Osteoblast (primary cell): ENCODE data around the gene FXYD1. TPM values are rescaled to one million over a fixed set of nuclear protein-coding genes. Genes with fewer than 3 reads are reported as not detected.

ENCODE experiments used
- DNase-seq: peaks from one replicate; pipeline ENCODE4 v3.0.0; 2011; ENCODE audit warnings: low spot score, mixed read lengths; ENCODE audit not compliant: insufficient read length; ENCODE audit errors: missing footprints
- H2AFZ ChIP-seq: 2 replicates; pipeline ENCODE4 v1.6.0; 2011; ENCODE audit warnings: mild to moderate bottlenecking, low read length
- H3K27ac ChIP-seq: 2 replicates; pipeline ENCODE4 v1.5.1; 2011; ENCODE audit warnings: mild to moderate bottlenecking, low read depth, low read length, moderate library complexity
- H3K27me3 ChIP-seq: 2 replicates; pipeline ENCODE4 v1.6.0; 2012; ENCODE audit warnings: mild to moderate bottlenecking, control low read depth, inconsistent platforms, low read length, moderate library complexity; ENCODE audit not compliant: insufficient read depth
- H3K36me3 ChIP-seq: 2 replicates; pipeline ENCODE4 v1.5.1; 2011; ENCODE audit warnings: mild to moderate bottlenecking, low read length, control low read depth, moderate library complexity; ENCODE audit not compliant: insufficient read depth
- H3K4me1 ChIP-seq: 2 replicates; pipeline ENCODE4 v1.5.1; 2011; ENCODE audit warnings: mild to moderate bottlenecking, low read length, control low read depth, moderate library complexity; ENCODE audit not compliant: insufficient read depth
- H3K4me2 ChIP-seq: 2 replicates; pipeline ENCODE4 v1.6.0; 2011; ENCODE audit warnings: mild to moderate bottlenecking, low read length; ENCODE audit not compliant: insufficient read depth
- H3K4me3 ChIP-seq: fragments of 200-600 bp; sonication (generic); 3 replicates; pipeline ENCODE4 v1.5.1; 2012; ENCODE audit warnings: mild to moderate bottlenecking, low read length, inconsistent platforms; ENCODE audit not compliant: insufficient read depth
- H3K79me2 ChIP-seq: 2 replicates; pipeline ENCODE4 v1.6.0; 2012; ENCODE audit warnings: mild to moderate bottlenecking, low read length, control low read depth, inconsistent platforms; ENCODE audit not compliant: insufficient read depth
- H3K9me3 ChIP-seq: 2 replicates; pipeline ENCODE4 v1.5.1; 2011; ENCODE audit warnings: low read depth, low read length, control low read depth
- H4K20me1 ChIP-seq: 2 replicates; pipeline ENCODE4 v1.6.0; 2012; ENCODE audit warnings: mild to moderate bottlenecking, low read length, control low read depth; ENCODE audit not compliant: insufficient read depth
- total RNA-seq: library from RNA; depleted of rRNA; stranded (reverse); fragments of >200 nt; gene quantifications from 2 replicates; pipeline ENCODE4 v1.2.3, GENCODE V29; 2012
- TF ChIP-seq, protein P1 (sequence below): IDR thresholded peaks from 2 replicates; pipeline ENCODE4 v1.5.1; 2011; ENCODE audit warnings: mild to moderate bottlenecking, low read depth, low read length, moderate library complexity; ENCODE audit errors: extremely low read depth

The FXYD1 gene
- total RNA-seq, 1 donor = not detected

DNA sequence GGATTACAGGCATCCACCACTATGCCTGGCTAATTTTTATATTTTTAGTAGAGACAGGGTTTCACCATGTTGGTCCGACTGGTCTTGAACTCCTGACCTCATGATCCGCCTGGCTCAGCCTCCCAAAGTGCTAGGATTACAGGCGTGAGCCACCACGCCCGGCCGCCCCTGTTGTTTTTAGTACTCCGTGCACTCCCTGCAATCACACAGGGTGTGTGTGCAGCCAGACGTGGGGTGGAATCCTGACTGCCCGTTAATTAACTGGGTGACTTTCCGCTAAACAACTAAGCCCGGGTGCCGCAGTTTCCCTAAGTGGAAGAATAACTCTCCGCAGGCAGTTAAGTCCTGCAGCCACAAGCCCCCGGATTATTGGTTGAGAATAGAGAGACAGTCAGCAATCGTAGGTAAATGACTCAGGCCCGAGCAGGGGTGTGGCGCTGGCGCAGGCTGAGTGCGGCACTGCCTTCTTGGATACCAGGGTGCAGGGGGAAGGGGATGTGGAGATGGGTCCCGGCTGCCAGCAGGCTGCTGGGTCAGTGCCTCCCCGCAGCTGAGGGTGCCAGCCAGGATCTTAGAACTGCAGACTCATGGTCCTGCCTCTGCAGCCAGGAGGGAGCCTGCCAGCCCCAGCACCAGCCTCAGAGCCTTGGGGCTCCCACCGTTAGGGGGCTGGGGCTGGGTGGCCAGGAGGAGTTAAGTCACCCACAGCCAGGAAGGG lies 29.1 kb upstream of the FXYD1 start:
- no peaks in the 10 kb centered on the region for H3K27me3 ChIP-seq
- no peak overlapping the region for H2AFZ ChIP-seq
- H3K9me3 ChIP-seq = no peaks in the 10 kb centered on the region
- TF ChIP-seq, protein P1, sequence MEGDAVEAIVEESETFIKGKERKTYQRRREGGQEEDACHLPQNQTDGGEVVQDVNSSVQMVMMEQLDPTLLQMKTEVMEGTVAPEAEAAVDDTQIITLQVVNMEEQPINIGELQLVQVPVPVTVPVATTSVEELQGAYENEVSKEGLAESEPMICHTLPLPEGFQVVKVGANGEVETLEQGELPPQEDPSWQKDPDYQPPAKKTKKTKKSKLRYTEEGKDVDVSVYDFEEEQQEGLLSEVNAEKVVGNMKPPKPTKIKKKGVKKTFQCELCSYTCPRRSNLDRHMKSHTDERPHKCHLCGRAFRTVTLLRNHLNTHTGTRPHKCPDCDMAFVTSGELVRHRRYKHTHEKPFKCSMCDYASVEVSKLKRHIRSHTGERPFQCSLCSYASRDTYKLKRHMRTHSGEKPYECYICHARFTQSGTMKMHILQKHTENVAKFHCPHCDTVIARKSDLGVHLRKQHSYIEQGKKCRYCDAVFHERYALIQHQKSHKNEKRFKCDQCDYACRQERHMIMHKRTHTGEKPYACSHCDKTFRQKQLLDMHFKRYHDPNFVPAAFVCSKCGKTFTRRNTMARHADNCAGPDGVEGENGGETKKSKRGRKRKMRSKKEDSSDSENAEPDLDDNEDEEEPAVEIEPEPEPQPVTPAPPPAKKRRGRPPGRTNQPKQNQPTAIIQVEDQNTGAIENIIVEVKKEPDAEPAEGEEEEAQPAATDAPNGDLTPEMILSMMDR = no peak
- H3K79me2 ChIP-seq = no peaks in the 10 kb centered on the region
- no peaks in the 10 kb centered on the region for H4K20me1 ChIP-seq
- no peak overlapping the region for H3K4me3 ChIP-seq
- DNase-seq = no peak
- no peaks in the 10 kb centered on the region for H3K36me3 ChIP-seq
- no peak overlapping the region for H3K4me2 ChIP-seq
- no peak overlapping the region for H3K27ac ChIP-seq
- H3K4me1 ChIP-seq = peaks cover 2% of the 10 kb centered on the region

DNA sequence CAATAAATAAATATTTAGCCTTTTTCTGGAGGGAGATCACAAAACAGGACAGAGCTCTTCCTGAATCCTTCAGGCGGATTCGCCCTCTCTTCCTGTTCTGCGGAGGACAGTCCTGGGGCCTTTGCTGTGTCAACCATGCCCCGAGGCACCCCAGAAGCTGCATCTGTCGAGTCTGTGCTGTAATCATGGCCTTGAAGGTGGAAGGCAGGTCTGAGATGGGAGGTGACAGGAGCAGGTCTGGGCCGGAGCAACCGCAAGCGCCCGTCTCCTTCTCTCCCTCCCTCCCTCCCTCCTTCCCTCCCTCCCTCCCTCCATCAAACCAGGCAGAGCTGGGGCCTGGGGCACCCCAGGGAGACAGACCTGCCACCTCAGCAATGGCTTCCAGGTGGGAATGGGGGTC lies 27.6 kb upstream of the FXYD1 start:
- H3K9me3 ChIP-seq = no peaks in the 10 kb centered on the region
- H4K20me1 ChIP-seq = no peaks in the 10 kb centered on the region
- H3K4me2 ChIP-seq = no peak overlapping the region
- DNase-seq = no peak
- no peaks in the 10 kb centered on the region for H3K79me2 ChIP-seq
- no peak overlapping the region for H3K27ac ChIP-seq
- H3K4me1 ChIP-seq = peaks cover 2% of the 10 kb centered on the region
- no peaks in the 10 kb centered on the region for H3K36me3 ChIP-seq
- no peak overlapping the region for H2AFZ ChIP-seq
- no peak overlapping the region for H3K4me3 ChIP-seq
- peaks cover 5% of the 10 kb centered on the region for H3K27me3 ChIP-seq
- TF ChIP-seq, protein P1 = no peak

DNA sequence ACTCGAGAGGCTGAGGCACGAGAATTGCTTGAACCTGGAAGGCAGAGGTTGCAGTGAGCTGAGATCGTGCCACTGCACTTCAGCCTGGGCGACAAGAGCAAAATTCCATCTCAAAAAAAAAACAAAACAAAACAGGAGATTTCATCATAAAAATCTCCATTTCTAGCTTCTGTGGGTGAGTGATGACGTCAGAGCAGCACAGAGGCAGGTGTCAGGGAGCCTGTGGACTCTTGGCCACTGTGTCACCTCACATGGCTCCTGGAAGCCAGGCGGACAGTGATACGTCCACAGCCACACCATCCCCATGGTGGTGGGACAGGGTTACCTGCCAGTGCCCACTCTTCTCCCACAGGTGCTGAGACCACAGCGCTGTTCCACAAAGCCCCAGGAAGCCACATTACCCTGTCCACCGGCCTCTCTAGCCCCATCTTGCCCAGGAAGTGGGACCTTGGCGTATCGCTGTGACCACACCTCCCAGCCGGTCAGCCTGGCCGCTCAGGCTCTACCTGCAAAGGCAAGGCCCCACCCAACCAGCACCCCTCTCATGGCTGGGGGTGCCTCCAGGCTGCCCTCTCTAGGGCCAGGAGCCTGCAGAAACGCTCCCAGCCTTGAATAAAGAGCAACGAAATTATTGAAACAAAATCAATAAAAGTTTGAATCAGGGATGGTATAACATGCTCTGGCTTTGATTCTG lies 25.5 kb upstream of the FXYD1 start:
- no peaks in the 10 kb centered on the region for H4K20me1 ChIP-seq
- no peak overlapping the region for H3K27ac ChIP-seq
- no peak overlapping the region for H3K4me2 ChIP-seq
- H3K79me2 ChIP-seq = no peaks in the 10 kb centered on the region
- no peaks in the 10 kb centered on the region for H3K36me3 ChIP-seq
- no peak overlapping the region for H2AFZ ChIP-seq
- no peak overlapping the region for H3K4me3 ChIP-seq
- no peaks in the 10 kb centered on the region for H3K4me1 ChIP-seq
- H3K9me3 ChIP-seq = no peaks in the 10 kb centered on the region
- peaks cover 14% of the 10 kb centered on the region for H3K27me3 ChIP-seq
- DNase-seq = no peak
- TF ChIP-seq, protein P1 = no peak
